Stimulated activated CD4-positive, alpha-beta T cell treated with anti-CD3 and anti-CD28 coated beads, Interleukin-2, amount 100 ng/mL, for 24 hours (primary cell): ENCODE measurements around the gene TAAR2.
"Not testable (repeated sequence)": the region's sequence is repeated elsewhere in the genome, so short reads cannot be mapped to it uniquely, and the experiment has no call there.

ENCODE experiments used
- DNase-seq, 2 donors: peaks; one replicate each; pipeline ENCODE4 v3.0.0-alpha.2; 2020

TAAR2 gene

GRCh38 chr6:132612449-132613108, 11.5 kb downstream of the TAAR2 start:
- DNase-seq, result no peak

GRCh38 chr6:132611616-132612015, 12.5 kb downstream of the TAAR2 start:
- DNase-seq, result no peak

- DNase-seq, result no peak
Observed at GRCh38 chr6:132607544-132608233, 16.4 kb downstream of the TAAR2 start.

GRCh38 chr6:132604635-132605152, 19.4 kb downstream of the TAAR2 start:
- no peak for DNase-seq

- not testable (repeated sequence) for DNase-seq
Observed at GRCh38 chr6:132600900-132601299, 23.2 kb downstream of the TAAR2 start.

GRCh38 chr6:132598473-132598872, 25.6 kb downstream of the TAAR2 start:
- no peak for DNase-seq

- DNase-seq, result no peak
Observed at GRCh38 chr6:132596201-132596600, 27.9 kb downstream of the TAAR2 start.

- no peak for DNase-seq
Observed at GRCh38 chr6:132592855-132593254, 31.2 kb downstream of the TAAR2 start.

GRCh38 chr6:132590362-132590761, 33.7 kb downstream of the TAAR2 start:
- no peak for DNase-seq

GRCh38 chr6:132589454-132589853, 34.6 kb downstream of the TAAR2 start, which contains the start of gene TAAR5:
Gene TAAR5, minus strand, starts transcription at chr6:132589741. Its CDS starts 55 bp downstream, at chr6:132589686.
- DNase-seq, result no peak

- no peak for DNase-seq
Observed at GRCh38 chr6:132587424-132587823, 36.7 kb downstream of the TAAR2 start.

GRCh38 chr6:132584698-132585097, 39.4 kb downstream of the TAAR2 start:
- no peak for DNase-seq

GRCh38 chr6:132571774-132572173, 52.3 kb downstream of the TAAR2 start:
- no peak for DNase-seq

- no peak for DNase-seq
Observed at GRCh38 chr6:132570221-132570777, 53.8 kb downstream of the TAAR2 start, which contains the start of gene TAAR6. Gene TAAR6, plus strand, starts transcription at chr6:132570322. Its CDS starts 0 bp downstream, at chr6:132570322.

GRCh38 chr6:132569170-132569569, 54.9 kb downstream of the TAAR2 start:
- no peak for DNase-seq

GRCh38 chr6:132568611-132569010, 55.5 kb downstream of the TAAR2 start:
- DNase-seq, result no peak

GRCh38 chr6:132567566-132567965, 56.5 kb downstream of the TAAR2 start:
- no peak for DNase-seq
